Measurements from ENCODE around the gene SLC12A6.

DNA sequence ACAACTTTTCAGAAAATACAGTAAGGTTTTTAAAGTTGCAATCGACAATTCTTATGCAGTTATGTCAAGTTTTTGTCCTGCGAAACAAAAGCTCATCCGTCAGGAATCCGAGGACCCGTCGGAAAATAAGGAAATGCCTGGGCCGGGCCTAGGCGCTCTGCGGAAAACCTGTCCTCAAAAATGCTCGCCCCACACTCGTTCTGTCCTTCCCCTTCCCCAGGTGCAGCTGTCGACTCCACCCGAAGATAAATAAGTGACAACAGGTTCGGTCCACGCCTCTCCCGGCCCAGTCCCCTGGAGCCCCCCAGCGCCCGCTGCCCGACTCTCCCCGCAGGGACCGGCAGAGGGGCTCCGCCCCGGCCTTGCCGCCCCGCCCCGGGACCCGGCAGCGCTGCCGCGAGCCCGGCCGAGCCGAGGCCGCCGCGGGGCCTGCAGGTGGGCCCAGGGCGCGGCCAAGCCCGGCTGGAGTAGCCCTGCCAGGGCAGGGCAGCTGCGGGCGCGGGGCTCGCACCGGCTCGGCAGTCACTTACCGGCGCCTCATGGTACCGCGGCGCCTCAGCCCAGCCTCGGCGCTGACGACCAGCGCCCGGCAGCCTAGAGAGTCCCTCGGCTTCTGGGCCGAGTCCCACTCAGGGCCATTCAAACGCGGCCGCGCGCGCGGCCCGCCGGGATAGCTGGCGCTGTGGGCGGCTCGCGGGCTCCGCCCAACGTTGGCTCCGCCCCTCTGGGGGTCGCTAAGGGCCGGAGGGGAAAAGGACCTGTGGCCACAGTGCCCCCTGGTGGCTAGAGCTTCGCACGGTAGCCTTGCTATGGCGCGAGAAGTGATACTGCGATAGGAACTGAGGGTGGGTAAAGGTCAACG is 127.9 kb downstream of the SLC12A6 start, which contains the start of gene KATNBL1:
- TF ChIP-seq CTCF (IDR thresholded peaks at IDR 0.05 in 2 of 3, conservative IDR thresholded peaks at IDR 0.05 in 1 of 3; ENCODE audit: borderline replicate concordance in 1 of 3, insufficient read depth in 1 of 3, low read depth in 2 of 3, low read length in 2 of 3) (peak; percentile 70 to 94 (median 87)), EZH2 (IDR thresholded peaks at IDR 0.05) (no peak), ZNF274 (IDR thresholded peaks at IDR 0.05; ENCODE audit: low read depth, low read length) (no peak), SP1 (IDR thresholded peaks at IDR 0.05; ENCODE audit: low read depth) (no peak), POLR2A (IDR thresholded peaks at IDR 0.05; ENCODE audit: borderline replicate concordance, extremely low read depth, insufficient read depth, insufficient read length) (peak; percentile 91), RAD21 (IDR thresholded peaks at IDR 0.05; ENCODE audit: low read depth) (peak; percentile 84), EGR1 (IDR thresholded peaks at IDR 0.05; ENCODE audit: low read depth) (no peak), EZH2phosphoT487 (IDR thresholded peaks at IDR 0.05; ENCODE audit: borderline replicate concordance) (no peak), SIN3A (IDR thresholded peaks at IDR 0.05; ENCODE audit: low read depth) (no peak), ATF3 (IDR thresholded peaks at IDR 0.05) (no peak)
- TF ChIP-seq, protein P1, sequence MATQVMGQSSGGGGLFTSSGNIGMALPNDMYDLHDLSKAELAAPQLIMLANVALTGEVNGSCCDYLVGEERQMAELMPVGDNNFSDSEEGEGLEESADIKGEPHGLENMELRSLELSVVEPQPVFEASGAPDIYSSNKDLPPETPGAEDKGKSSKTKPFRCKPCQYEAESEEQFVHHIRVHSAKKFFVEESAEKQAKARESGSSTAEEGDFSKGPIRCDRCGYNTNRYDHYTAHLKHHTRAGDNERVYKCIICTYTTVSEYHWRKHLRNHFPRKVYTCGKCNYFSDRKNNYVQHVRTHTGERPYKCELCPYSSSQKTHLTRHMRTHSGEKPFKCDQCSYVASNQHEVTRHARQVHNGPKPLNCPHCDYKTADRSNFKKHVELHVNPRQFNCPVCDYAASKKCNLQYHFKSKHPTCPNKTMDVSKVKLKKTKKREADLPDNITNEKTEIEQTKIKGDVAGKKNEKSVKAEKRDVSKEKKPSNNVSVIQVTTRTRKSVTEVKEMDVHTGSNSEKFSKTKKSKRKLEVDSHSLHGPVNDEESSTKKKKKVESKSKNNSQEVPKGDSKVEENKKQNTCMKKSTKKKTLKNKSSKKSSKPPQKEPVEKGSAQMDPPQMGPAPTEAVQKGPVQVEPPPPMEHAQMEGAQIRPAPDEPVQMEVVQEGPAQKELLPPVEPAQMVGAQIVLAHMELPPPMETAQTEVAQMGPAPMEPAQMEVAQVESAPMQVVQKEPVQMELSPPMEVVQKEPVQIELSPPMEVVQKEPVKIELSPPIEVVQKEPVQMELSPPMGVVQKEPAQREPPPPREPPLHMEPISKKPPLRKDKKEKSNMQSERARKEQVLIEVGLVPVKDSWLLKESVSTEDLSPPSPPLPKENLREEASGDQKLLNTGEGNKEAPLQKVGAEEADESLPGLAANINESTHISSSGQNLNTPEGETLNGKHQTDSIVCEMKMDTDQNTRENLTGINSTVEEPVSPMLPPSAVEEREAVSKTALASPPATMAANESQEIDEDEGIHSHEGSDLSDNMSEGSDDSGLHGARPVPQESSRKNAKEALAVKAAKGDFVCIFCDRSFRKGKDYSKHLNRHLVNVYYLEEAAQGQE (IDR thresholded peaks at IDR 0.05; ENCODE audit: low read depth) = no peak
